ENCODE results near the gene ITPA. TPM values are rescaled to one million over a fixed set of nuclear protein-coding genes. Genes with fewer than 3 reads are reported as not detected.

ITPA gene
- total RNA-seq, 1 experiment from 2014 or later: 77.3 TPM

DNA sequence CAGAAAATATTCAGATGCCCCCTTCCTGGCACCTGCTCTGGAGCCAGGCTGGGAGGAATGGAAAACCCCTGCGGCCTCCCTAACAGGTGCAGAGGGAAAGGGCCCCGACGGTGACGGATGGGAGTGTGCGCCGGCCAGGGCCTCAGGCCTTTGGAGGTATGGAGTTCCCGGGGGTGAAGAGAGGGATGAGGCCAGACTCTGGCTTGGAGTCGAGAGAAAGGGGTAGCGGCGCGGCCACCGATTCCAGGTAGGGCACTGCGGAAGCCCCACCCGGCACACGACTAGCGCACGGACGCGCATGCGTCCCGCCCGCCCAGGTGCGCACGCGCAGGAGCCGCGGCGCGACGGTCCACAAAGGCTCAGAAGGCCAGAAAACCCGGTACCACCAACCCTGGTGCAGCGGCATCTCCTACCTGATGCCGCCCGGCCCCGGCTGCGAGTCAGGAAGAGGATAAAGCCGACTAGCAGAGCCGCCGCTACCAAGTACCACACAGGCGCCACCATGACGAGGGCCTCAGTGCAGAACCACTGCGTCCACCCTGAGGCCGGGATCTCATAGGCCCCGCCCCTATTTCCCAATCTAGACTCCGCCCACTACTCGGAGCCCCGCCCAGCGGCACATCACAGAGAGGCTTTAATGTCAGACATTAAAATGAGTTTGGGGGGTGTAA lies 5.0 kb upstream of the ITPA start, which contains the start of gene DDRGK1:
Gene DDRGK1 (minus strand): TSS at position 559 of the 671 bp plus-strand sequence. CDS start 55 bp downstream, at position 504.
- CTCF ChIA-PET: no interaction called here
- Histone ChIP-seq H3K9me3 (ENCODE audit: control insufficient read depth in 1 of 2, insufficient read depth in 1 of 2, low read depth in 1 of 2, low read length in 2 of 2) (no peaks in the 10 kb centered on the region), H3K9me2 (ENCODE audit: insufficient read depth) (no peaks in the 10 kb centered on the region), H3K27me3 (ENCODE audit: insufficient read depth, low read length) (no peaks in the 10 kb centered on the region), H3K9ac (ENCODE audit: low read length) (peak within 1 kb of the TSS; percentile 85), H3K4me2 (ENCODE audit: low read length) (peak within 1 kb of the TSS; percentile 90), H3K79me2 (ENCODE audit: insufficient read depth, low read length) (peaks cover 28% of the 10 kb centered on the region), H3K36me3 (ENCODE audit: control insufficient read depth in 1 of 2, insufficient read depth in 2 of 2, low read length in 2 of 2) (peaks cover 9 to 13% of the 10 kb centered on the region in 2 experiments; a peak in 3 of 4 replicates), H4K20me1 (ENCODE audit: insufficient read depth) (no peaks in the 10 kb centered on the region), H2AFZ (ENCODE audit: low read depth, low read length, poor library complexity, severe bottlenecking) (no peak within 1 kb of the TSS), H3K4me3 (replicated peaks in 1 of 2; ENCODE audit: low read depth in 1 of 2, low read length in 2 of 2) (peak within 1 kb of the TSS; percentile 94), H3K4me1 (ENCODE audit: control insufficient read depth in 1 of 2, insufficient read depth in 2 of 2, low read length in 2 of 2) (peaks cover 9 to 19% of the 10 kb centered on the region in 2 experiments; a peak in 3 of 4 replicates), H3K27ac (ENCODE audit: low read depth, low read length) (peak within 1 kb of the TSS; percentile 87)
- DNase-seq (ENCODE audit: low read depth, low spot score) (peak; percentile 54), ATAC-seq (peak; percentile 85)
- TSS peak; percentile 46 for BruUV-seq (replicated peaks)
- RAD21 ChIA-PET (ENCODE audit: low non-redundant PET in 1 of 2, low total read pairs in 2 of 2, uncharacterized antibody in 2 of 2, unreplicated experiment in 2 of 2): no interaction called here
- POLR2A ChIA-PET: interaction anchor here (0.6 kb wide), 1 partner anchor 674 kb away, joined by 3 read pairs; no protein-coding TSS in a partner anchor
- intact Hi-C loops (cut with micrococcal nuclease): no loop called here
- TF ChIP-seq ZNF274 (IDR thresholded peaks at IDR 0.05; ENCODE audit: low read depth, low read length) (no peak), SP1 (IDR thresholded peaks at IDR 0.05; ENCODE audit: low read depth) (no peak; the same call in 1 of the 2 replicates), ELF1 (IDR thresholded peaks at IDR 0.05; ENCODE audit: borderline replicate concordance, low read depth) (no peak; the same call in 1 of the 2 replicates), SRF (IDR thresholded peaks at IDR 0.05; ENCODE audit: low read depth) (no peak), JUND (IDR thresholded peaks at IDR 0.05) (no peak), TCF7L2 (IDR thresholded peaks at IDR 0.05; ENCODE audit: borderline replicate concordance, extremely low read depth, insufficient read depth, insufficient read length) (peak; percentile 87), ATF3 (IDR thresholded peaks at IDR 0.05) (no peak), YY1 (IDR thresholded peaks at IDR 0.05; ENCODE audit: extremely low read depth, insufficient replicate concordance, low read depth, low read length) (no peak), POLR2AphosphoS5 (IDR thresholded peaks at IDR 0.05; ENCODE audit: low read depth, low read length) (peak; percentile 90), MAX (IDR thresholded peaks at IDR 0.05) (peak; percentile 32; the same call in 1 of the 2 replicates), SIN3A (IDR thresholded peaks at IDR 0.05; ENCODE audit: low read depth) (peak; percentile 61), EZH2 (IDR thresholded peaks at IDR 0.05) (no peak), ZFX (IDR thresholded peaks at IDR 0.05) (peak; percentile 87), EGR1 (IDR thresholded peaks at IDR 0.05; ENCODE audit: low read depth) (no peak), FOSL1 (IDR thresholded peaks at IDR 0.05; ENCODE audit: low read depth) (no peak), RAD21 (IDR thresholded peaks at IDR 0.05; ENCODE audit: low read depth) (no peak), CEBPB (IDR thresholded peaks at IDR 0.05; ENCODE audit: low read depth) (peak; percentile 95), ZBTB33 (IDR thresholded peaks at IDR 0.05; ENCODE audit: extremely low read depth, insufficient replicate concordance, low read length) (no peak), POLR2A (IDR thresholded peaks at IDR 0.05; ENCODE audit: borderline replicate concordance, extremely low read depth, insufficient read depth, insufficient read length) (peak; percentile 72), CBX3 (IDR thresholded peaks at IDR 0.05; ENCODE audit: low read depth) (no peak)
- TF ChIP-seq, protein P1, sequence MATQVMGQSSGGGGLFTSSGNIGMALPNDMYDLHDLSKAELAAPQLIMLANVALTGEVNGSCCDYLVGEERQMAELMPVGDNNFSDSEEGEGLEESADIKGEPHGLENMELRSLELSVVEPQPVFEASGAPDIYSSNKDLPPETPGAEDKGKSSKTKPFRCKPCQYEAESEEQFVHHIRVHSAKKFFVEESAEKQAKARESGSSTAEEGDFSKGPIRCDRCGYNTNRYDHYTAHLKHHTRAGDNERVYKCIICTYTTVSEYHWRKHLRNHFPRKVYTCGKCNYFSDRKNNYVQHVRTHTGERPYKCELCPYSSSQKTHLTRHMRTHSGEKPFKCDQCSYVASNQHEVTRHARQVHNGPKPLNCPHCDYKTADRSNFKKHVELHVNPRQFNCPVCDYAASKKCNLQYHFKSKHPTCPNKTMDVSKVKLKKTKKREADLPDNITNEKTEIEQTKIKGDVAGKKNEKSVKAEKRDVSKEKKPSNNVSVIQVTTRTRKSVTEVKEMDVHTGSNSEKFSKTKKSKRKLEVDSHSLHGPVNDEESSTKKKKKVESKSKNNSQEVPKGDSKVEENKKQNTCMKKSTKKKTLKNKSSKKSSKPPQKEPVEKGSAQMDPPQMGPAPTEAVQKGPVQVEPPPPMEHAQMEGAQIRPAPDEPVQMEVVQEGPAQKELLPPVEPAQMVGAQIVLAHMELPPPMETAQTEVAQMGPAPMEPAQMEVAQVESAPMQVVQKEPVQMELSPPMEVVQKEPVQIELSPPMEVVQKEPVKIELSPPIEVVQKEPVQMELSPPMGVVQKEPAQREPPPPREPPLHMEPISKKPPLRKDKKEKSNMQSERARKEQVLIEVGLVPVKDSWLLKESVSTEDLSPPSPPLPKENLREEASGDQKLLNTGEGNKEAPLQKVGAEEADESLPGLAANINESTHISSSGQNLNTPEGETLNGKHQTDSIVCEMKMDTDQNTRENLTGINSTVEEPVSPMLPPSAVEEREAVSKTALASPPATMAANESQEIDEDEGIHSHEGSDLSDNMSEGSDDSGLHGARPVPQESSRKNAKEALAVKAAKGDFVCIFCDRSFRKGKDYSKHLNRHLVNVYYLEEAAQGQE (IDR thresholded peaks at IDR 0.05; ENCODE audit: low read depth): no peak

All from HCT116 (cell line).